Measurements from ENCODE around the gene TNFSF8.
A peak's percentile ranks its signal among the peaks of the same experiment; 100 is the strongest.

TNFSF8 gene

DNA sequence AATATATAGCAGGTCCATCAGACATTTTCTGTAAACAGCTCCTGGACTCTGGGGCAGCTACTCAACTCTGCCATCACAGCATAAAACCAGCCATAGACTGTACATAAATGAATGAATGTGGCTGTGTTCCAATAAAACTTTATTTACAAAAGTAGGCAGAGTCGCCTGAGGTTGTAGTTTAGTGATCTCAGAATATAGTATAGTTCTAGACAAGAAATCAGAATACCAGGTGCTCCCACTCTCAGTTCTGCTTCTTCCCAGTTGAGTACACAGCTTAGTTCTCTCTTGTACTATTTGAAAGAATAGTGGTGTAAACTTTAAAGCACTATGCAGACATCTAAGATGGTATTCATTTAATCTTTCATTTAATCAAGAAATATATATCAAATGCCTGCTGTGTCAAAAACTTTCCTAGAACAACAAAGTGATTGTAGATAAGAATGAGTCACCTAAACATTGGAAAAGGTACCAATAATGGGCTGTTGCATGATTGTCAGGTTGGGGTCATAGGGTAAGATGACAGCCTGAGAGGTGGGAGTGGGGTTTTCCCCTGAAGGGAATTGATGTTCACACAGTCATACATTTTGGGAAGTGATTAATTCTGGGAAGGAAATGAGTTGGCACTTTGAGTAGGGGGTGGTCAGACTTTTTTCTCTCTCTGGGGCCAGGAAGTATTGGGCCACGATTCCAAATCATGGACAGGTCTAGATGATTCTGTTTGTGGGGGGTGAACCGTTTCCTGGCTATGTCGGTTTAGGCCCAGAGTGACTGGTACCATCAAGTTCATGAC, 37.0 kb downstream of the TNFSF8 start:
- no peak overlapping the region for H3K27ac ChIP-seq
- no peak for TF ChIP-seq ZFX (IDR thresholded peaks at IDR 0.05; ENCODE audit: borderline replicate concordance)
- TF ChIP-seq, protein P1, sequence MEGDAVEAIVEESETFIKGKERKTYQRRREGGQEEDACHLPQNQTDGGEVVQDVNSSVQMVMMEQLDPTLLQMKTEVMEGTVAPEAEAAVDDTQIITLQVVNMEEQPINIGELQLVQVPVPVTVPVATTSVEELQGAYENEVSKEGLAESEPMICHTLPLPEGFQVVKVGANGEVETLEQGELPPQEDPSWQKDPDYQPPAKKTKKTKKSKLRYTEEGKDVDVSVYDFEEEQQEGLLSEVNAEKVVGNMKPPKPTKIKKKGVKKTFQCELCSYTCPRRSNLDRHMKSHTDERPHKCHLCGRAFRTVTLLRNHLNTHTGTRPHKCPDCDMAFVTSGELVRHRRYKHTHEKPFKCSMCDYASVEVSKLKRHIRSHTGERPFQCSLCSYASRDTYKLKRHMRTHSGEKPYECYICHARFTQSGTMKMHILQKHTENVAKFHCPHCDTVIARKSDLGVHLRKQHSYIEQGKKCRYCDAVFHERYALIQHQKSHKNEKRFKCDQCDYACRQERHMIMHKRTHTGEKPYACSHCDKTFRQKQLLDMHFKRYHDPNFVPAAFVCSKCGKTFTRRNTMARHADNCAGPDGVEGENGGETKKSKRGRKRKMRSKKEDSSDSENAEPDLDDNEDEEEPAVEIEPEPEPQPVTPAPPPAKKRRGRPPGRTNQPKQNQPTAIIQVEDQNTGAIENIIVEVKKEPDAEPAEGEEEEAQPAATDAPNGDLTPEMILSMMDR (IDR thresholded peaks at IDR 0.05): no peak

DNA sequence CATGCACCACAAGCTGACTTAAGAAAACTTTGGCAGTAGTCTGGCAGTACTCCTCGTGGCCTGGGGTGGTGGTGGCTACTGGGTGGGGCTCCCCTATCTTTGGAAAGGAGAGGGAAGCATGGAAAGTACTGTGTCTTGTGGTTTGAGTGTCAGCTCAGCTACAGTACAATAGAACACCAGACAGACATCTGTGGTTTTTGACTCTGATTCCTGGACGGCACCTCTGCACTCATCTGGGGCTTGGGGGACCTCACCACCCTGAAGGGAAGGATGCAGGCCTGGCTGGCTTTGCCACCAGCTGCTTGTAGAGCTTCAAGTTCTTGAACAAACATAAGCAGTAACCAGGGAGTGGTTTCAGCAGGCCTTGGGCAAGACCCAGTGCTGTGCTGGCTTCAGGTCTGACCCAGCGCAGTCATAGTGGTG, 40.6 kb downstream of the TNFSF8 start:
- no peak overlapping the region for H3K27ac ChIP-seq
- no peak for TF ChIP-seq ZFX (IDR thresholded peaks at IDR 0.05; ENCODE audit: borderline replicate concordance)
- TF ChIP-seq, protein P1 (IDR thresholded peaks at IDR 0.05): no peak

DNA sequence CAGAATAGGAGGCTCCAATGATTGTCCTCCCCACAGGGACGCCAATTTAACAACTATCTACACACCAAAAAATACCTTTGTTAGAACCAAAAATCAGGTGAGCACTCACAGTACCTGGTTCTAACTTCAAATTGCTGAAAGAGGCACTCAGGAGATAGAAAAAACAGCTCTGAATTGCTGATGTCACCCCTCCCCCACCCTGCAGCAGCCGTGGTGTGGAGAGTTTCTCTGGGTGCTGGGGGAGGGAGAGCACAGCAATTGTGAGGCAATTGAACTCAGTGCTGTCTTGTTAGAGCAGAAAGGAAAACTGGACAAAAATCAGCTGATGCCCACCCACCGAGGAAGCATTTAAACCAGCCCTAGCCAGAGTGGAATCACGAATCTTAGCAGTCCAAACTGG, 41.8 kb downstream of the TNFSF8 start:
- no peak overlapping the region for H3K27ac ChIP-seq
- TF ChIP-seq ZFX (IDR thresholded peaks at IDR 0.05; ENCODE audit: borderline replicate concordance): no peak
- TF ChIP-seq, protein P1 (IDR thresholded peaks at IDR 0.05): no peak

DNA sequence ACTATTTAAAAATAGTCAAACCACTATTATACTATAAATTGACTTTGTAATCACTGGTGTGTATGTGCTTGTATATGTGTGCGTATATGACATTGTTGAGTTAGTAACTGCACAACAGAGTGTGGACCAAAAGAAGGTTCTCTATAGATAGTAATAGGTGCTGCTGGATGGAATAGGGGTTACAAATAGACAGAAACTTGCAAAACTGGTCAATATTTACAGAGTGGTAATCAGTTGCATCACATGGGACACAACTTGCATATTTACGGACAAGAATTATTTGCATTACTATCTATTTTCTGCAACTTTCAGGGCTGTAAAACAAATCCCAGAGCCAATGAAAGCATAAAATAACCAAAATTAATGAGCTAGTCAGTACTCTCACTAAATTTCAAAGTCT, 42.4 kb downstream of the TNFSF8 start:
- H3K27ac ChIP-seq: no peak overlapping the region
- TF ChIP-seq, protein P1 (IDR thresholded peaks at IDR 0.05): no peak
- TF ChIP-seq ZFX (IDR thresholded peaks at IDR 0.05; ENCODE audit: borderline replicate concordance): no peak

DNA sequence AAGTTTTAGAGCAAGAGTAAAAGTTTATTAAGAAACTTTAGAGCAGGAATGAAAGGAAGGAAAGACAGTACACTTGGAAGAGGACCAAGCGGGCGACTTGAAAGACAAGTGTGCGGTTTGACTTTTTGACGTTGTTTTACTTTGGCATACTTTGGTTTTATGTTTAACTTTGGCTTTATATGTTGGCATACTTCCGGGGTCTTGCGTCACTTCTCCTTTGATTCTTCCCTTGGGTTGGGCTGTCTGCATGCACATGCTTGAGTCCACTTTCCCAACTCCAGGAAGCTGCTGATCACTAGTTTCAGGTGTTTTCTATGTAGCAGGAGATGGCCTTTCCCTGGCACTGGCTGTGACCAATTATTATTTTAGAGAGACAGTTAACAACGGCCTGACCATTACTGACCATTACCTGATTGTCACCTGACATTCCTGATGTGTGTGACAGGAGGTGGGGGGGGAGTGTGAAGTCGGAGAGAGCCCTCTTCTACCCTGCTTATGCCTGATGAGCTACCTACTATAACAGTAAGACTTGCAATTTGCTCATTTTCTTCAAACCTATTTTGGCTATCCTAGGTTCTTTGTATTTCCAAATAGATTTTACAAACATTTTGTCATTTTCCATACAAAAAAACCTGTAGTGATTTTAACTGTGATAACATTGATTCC, 45.5 kb downstream of the TNFSF8 start:
- TF ChIP-seq ZFX (IDR thresholded peaks at IDR 0.05; ENCODE audit: borderline replicate concordance): no peak
- TF ChIP-seq, protein P1 (IDR thresholded peaks at IDR 0.05): no peak
- peak overlapping the region; percentile 60 for H3K27ac ChIP-seq

DNA sequence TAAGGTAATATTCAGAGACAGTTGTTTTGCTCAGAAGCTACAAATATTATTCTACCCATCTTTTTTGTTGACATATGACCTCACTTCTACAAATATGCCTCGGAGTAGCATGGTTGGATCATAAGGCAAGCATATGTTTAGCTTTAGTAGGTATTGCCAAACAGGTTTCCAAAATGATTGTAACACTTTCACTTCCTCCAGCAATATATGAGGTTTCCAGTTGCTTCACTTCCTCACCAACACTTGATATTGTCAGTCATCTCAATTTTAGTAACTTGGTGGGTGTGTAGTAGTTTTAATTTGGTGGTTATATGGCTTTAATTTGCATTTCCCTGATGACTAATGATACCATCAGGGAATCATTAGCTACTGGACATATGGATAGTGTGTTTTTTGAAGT, 46.7 kb downstream of the TNFSF8 start:
- no peak for TF ChIP-seq ZFX (IDR thresholded peaks at IDR 0.05; ENCODE audit: borderline replicate concordance)
- TF ChIP-seq, protein P1 (IDR thresholded peaks at IDR 0.05): no peak
- H3K27ac ChIP-seq: no peak overlapping the region

DNA sequence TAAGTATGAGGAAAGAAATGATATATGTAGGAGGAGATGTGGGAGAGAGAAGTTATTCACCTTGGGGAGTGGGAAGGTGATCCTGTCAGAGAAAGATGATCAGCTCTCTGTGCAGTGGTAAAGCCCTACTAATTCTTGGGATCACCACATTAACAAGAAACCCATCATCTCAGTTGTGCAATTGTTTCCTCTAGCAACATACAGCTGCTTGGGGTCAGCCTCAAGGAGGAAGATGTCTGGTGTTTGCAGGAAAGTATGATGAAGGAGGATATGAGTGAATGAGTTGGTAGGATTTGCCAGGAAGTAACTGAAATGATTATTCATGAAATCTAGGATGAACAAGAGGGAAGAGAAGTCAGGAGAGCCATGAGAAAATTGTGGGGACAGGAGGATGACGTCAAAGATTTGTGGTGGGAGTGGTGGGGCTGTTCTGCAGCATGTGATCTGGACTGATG, 50.1 kb downstream of the TNFSF8 start:
- TF ChIP-seq, protein P1 (IDR thresholded peaks at IDR 0.05): no peak
- no peak for TF ChIP-seq ZFX (IDR thresholded peaks at IDR 0.05; ENCODE audit: borderline replicate concordance)
- H3K27ac ChIP-seq: no peak overlapping the region

All from 22Rv1 (cell line).